HTR-8/SVneo (cell line): ENCODE results near the gene UBE4B.
A peak's percentile ranks its signal among the peaks of the same experiment; 100 is the strongest.

Source experiments
- DNase-seq: peaks from one replicate; pipeline ENCODE4 v3.0.0; 2011; ENCODE audit warnings: low spot score, mixed read lengths; ENCODE audit not compliant: insufficient read length
- FAIRE-seq: peaks from 2 replicates; lab custom pipeline; 2011; peaks lifted over from hg19 to GRCh38; lab: Jason Lieb, UNC

Gene UBE4B

GRCh38 chr1:10031461-10031860 is 1.3 kb upstream of the UBE4B start:
- DNase-seq = peak; percentile 67
- FAIRE-seq = no peak

- DNase-seq (no peak), FAIRE-seq (no peak)
These were observed 644 bp downstream of the UBE4B start for GRCh38 chr1:10033359-10033845.

GRCh38 chr1:10042746-10043145 is 10.0 kb downstream of the UBE4B start:
- no peak for FAIRE-seq
- no peak for DNase-seq

GRCh38 chr1:10045480-10046355 is 13.0 kb downstream of the UBE4B start:
- no peak for FAIRE-seq
- no peak for DNase-seq

GRCh38 chr1:10046356-10047085 is 13.8 kb downstream of the UBE4B start:
- no peak for DNase-seq
- no peak for FAIRE-seq

GRCh38 chr1:10048601-10049000 is 15.8 kb downstream of the UBE4B start:
- DNase-seq (no peak), FAIRE-seq (no peak)

- FAIRE-seq = no peak
These were observed 17.9 kb downstream of the UBE4B start for GRCh38 chr1:10050611-10051010.

GRCh38 chr1:10051656-10052055 is 18.9 kb downstream of the UBE4B start:
- no peak for FAIRE-seq
- no peak for DNase-seq

More at GRCh38 chr1:10050611-10051010, 17.9 kb downstream of the UBE4B start:
- no peak for DNase-seq

GRCh38 chr1:10052347-10052746 is 19.6 kb downstream of the UBE4B start:
- no peak for FAIRE-seq

GRCh38 chr1:10054465-10054864 is 21.7 kb downstream of the UBE4B start:
- FAIRE-seq = no peak

More at GRCh38 chr1:10052347-10052746, 19.6 kb downstream of the UBE4B start:
- DNase-seq = no peak

GRCh38 chr1:10056599-10056987 is 23.8 kb downstream of the UBE4B start:
- DNase-seq (no peak), FAIRE-seq (no peak)

More at GRCh38 chr1:10054465-10054864, 21.7 kb downstream of the UBE4B start:
- DNase-seq = no peak

- FAIRE-seq = no peak
- no peak for DNase-seq
These were observed 24.6 kb downstream of the UBE4B start for GRCh38 chr1:10057343-10057742.

- FAIRE-seq = no peak
These were observed 25.0 kb downstream of the UBE4B start for GRCh38 chr1:10057796-10058195.

GRCh38 chr1:10059342-10059718 is 26.6 kb downstream of the UBE4B start:
- DNase-seq (no peak), FAIRE-seq (no peak)

More at GRCh38 chr1:10057796-10058195, 25.0 kb downstream of the UBE4B start:
- DNase-seq = no peak

GRCh38 chr1:10060311-10061100 is 27.7 kb downstream of the UBE4B start:
- FAIRE-seq (no peak), DNase-seq (no peak)

GRCh38 chr1:10061276-10061675 is 28.5 kb downstream of the UBE4B start:
- DNase-seq (no peak), FAIRE-seq (no peak)

GRCh38 chr1:10063878-10064277 is 31.1 kb downstream of the UBE4B start:
- FAIRE-seq (no peak), DNase-seq (no peak)

- no peak for DNase-seq
- no peak for FAIRE-seq
These were observed 31.9 kb downstream of the UBE4B start for GRCh38 chr1:10064416-10065343.

GRCh38 chr1:10065344-10065685 is 32.6 kb downstream of the UBE4B start:
- FAIRE-seq (no peak), DNase-seq (no peak)
